HCT116 (cell line): Measurements from ENCODE around the gene PRSS36. TPM values are rescaled to one million over a fixed set of nuclear protein-coding genes. Genes with fewer than 3 reads are reported as not detected.
"Not testable (repeated sequence)": the region's sequence is repeated elsewhere in the genome, so short reads cannot be mapped to it uniquely, and the experiment has no call there.

Experiments
- ATAC-seq: fragments of 200-7000 bp; cut with Tn5 transposase; 2 replicates; pipeline ENCODE4 v1.9.1; 2020; ENCODE audit warnings: mild to moderate bottlenecking, moderate library complexity
- BruUV-seq: library from RNA; stranded (reverse); fragments of 400-500 nt; replicated peaks from 2 replicates; lab custom pipeline; 2021; lab: Mats Ljungman, UMichigan
- CTCF ChIA-PET: fragments of 300-600 bp; sonication (Branson Sonifier 250); formaldehyde crosslinking; loops from one replicate; lab custom pipeline; 2021; ENCODE audit warnings: antibody characterized with exemption; lab: Charles Lee
- POLR2A ChIA-PET: fragments of 300-600, 350-600 bp; sonication (Branson Sonifier 250); formaldehyde crosslinking; loops from one replicate; lab custom pipeline; 2021; ENCODE audit warnings: antibody characterized with exemption; lab: Charles Lee
- RAD21 ChIA-PET, 2 experiments: fragments of 300-600 bp; sonication (Branson Sonifier 250); formaldehyde crosslinking; loops; one replicate each; lab custom pipeline; 2023; ENCODE audit warnings: low total read pairs in 2 of 2; ENCODE audit not compliant: uncharacterized antibody in 2 of 2, unreplicated experiment in 2 of 2, low non-redundant PET in 1 of 2; lab: Charles Lee
- DNase-seq: peaks from one replicate; pipeline ENCODE4 v3.0.0-alpha.2; 2010; ENCODE audit warnings: low read depth, low spot score
- H2AFZ ChIP-seq: fragments of 200-600 bp; shearing (Covaris generic), sonication (generic); 2 replicates; pipeline ENCODE4 v1.6.1; 2017; ENCODE audit warnings: low read depth, mixed run types, mixed read lengths, antibody characterized with exemption, low read length; ENCODE audit not compliant: poor library complexity, severe bottlenecking
- H3K27ac ChIP-seq: 2 replicates; pipeline ENCODE4 v1.5.1; 2012; ENCODE audit warnings: low read depth, low read length
- H3K27me3 ChIP-seq: fragments of 200-600 bp; sonication (generic); 2 replicates; pipeline ENCODE4 v1.6.1; 2016; ENCODE audit warnings: mixed run types, low read length, mixed read lengths; ENCODE audit not compliant: insufficient read depth
- H3K36me3 ChIP-seq, 2 experiments: fragments of 200-500 bp in 1 of 2; fragments of 200-600 bp in 1 of 2; sonication (Bioruptor generic) in 1 of 2; sonication (generic) in 1 of 2; 2 replicates each; pipeline versions ENCODE4 v1.5.1 to v1.6.1; 2014 to 2016; ENCODE audit warnings: low read length in 2 of 2, inconsistent platforms in 1 of 2, mixed read lengths in 1 of 2, mixed run types in 1 of 2; ENCODE audit not compliant: insufficient read depth in 2 of 2, control insufficient read depth in 1 of 2
- H3K4me1 ChIP-seq, 2 experiments: fragments of 200-600 bp in 1 of 2; sonication (generic) in 1 of 2; 2 replicates each; pipeline versions ENCODE4 v1.5.1 to v1.6.1; 2012 to 2017; ENCODE audit warnings: low read length in 2 of 2, inconsistent platforms in 1 of 2, mild to moderate bottlenecking in 1 of 2, mixed read lengths in 1 of 2, mixed run types in 1 of 2, moderate library complexity in 1 of 2; ENCODE audit not compliant: insufficient read depth in 2 of 2, control insufficient read depth in 1 of 2
- H3K4me2 ChIP-seq: fragments of 200-600 bp; sonication (generic); 2 replicates; pipeline ENCODE4 v1.6.1; 2017; ENCODE audit warnings: mixed run types, low read length, mixed read lengths
- H3K4me3 ChIP-seq, 2 experiments: fragments of 200-600 bp in 1 of 2; sonication (generic) in 1 of 2; replicated peaks in 1 of 2; 2 replicates each; pipeline ENCODE4 v1.5.1; 2011 to 2016; ENCODE audit warnings: low read length in 2 of 2, control low read depth in 1 of 2, low read depth in 1 of 2, mild to moderate bottlenecking in 1 of 2, mixed read lengths in 1 of 2, mixed run types in 1 of 2
- H3K79me2 ChIP-seq: fragments of 200-600 bp; sonication (generic); 2 replicates; pipeline ENCODE4 v1.6.1; 2017; ENCODE audit warnings: mild to moderate bottlenecking, mixed run types, low read length, moderate library complexity, mixed read lengths; ENCODE audit not compliant: insufficient read depth
- H3K9ac ChIP-seq: fragments of 200-600 bp; sonication (generic); 2 replicates; pipeline ENCODE4 v1.6.1; 2016; ENCODE audit warnings: low read length, mixed read lengths
- H3K9me2 ChIP-seq: fragments of 200-600 bp; sonication (generic), shearing (Covaris generic); 2 replicates; pipeline ENCODE4 v1.6.1; 2017; ENCODE audit warnings: mixed run types, mild to moderate bottlenecking, moderate library complexity; ENCODE audit not compliant: insufficient read depth
- H3K9me3 ChIP-seq, 2 experiments: fragments of 200-500 bp in 1 of 2; fragments of 200-600 bp in 1 of 2; sonication (Bioruptor generic) in 1 of 2; sonication (generic) in 1 of 2; 2 replicates each; pipeline ENCODE4 v1.6.1; 2014 to 2017; ENCODE audit warnings: low read length in 2 of 2, mixed read lengths in 2 of 2, inconsistent platforms in 1 of 2, low read depth in 1 of 2, mild to moderate bottlenecking in 1 of 2, mixed run types in 1 of 2, moderate library complexity in 1 of 2; ENCODE audit not compliant: control insufficient read depth in 1 of 2, insufficient read depth in 1 of 2
- H4K20me1 ChIP-seq: fragments of 200-600 bp; sonication (generic), shearing (Covaris generic); 2 replicates; pipeline ENCODE4 v1.6.1; 2017; ENCODE audit warnings: mixed run types, mild to moderate bottlenecking, moderate library complexity; ENCODE audit not compliant: insufficient read depth
- CEBPB ChIP-seq: IDR thresholded peaks from 2 replicates; pipeline ENCODE4 v1.6.1; 2012; ENCODE audit warnings: low read depth
- ELF1 ChIP-seq: IDR thresholded peaks from 2 replicates; pipeline ENCODE4 v1.6.1; 2012; ENCODE audit warnings: low read depth, borderline replicate concordance
- EZH2 ChIP-seq: fragments of 200-600 bp; sonication (generic); IDR thresholded peaks from 2 replicates; pipeline ENCODE4 v1.6.1; 2017; ENCODE audit warnings: antibody characterized with exemption, mixed run types
- FOSL1 ChIP-seq: IDR thresholded peaks from 2 replicates; pipeline ENCODE4 v1.6.1; 2012; ENCODE audit warnings: low read depth
- JUND ChIP-seq: IDR thresholded peaks from 2 replicates; pipeline ENCODE4 v1.6.1; 2012
- MAX ChIP-seq: IDR thresholded peaks from 2 replicates; pipeline ENCODE4 v1.6.1; 2012
- POLR2A ChIP-seq: IDR thresholded peaks from 2 replicates; pipeline ENCODE4 v1.7.0; 2011; ENCODE audit warnings: borderline replicate concordance; ENCODE audit not compliant: insufficient read depth, insufficient read length; ENCODE audit errors: extremely low read depth
- SIN3A ChIP-seq: IDR thresholded peaks from 2 replicates; pipeline ENCODE4 v1.6.1; 2012; ENCODE audit warnings: low read depth
- SP1 ChIP-seq: IDR thresholded peaks from 2 replicates; pipeline ENCODE4 v1.6.1; 2012; ENCODE audit warnings: low read depth
- SRF ChIP-seq: IDR thresholded peaks from 2 replicates; pipeline ENCODE4 v1.6.1; 2012; ENCODE audit warnings: low read depth
- ZFX ChIP-seq: fragments of 450-650 bp; IDR thresholded peaks from 2 replicates; pipeline ENCODE4 v1.6.1; 2017
- intact Hi-C: fragments of 100-400 bp; cut with micrococcal nuclease; formaldehyde crosslinking; loops from 2 replicates; pipeline ENCODE4 v1.10.0; 2022
- total RNA-seq: library from RNA; stranded (reverse); gene quantifications from one replicate; pipeline ENCODE4 v1.2.1, GENCODE V29; 2021; ENCODE audit not compliant: unreplicated experiment
- TF ChIP-seq, protein P1 (sequence below), 3 experiments: fragments of 200-600 bp in 1 of 3; sonication (generic) in 1 of 3; IDR thresholded peaks in 2 of 3; conservative IDR thresholded peaks in 1 of 3; 2 replicates each; pipeline ENCODE4 v1.5.1; 2012 to 2017; ENCODE audit warnings: low read depth in 2 of 3, low read length in 2 of 3, antibody characterized with exemption in 1 of 3, borderline replicate concordance in 1 of 3, control low read depth in 1 of 3, mild to moderate bottlenecking in 1 of 3, mixed read lengths in 1 of 3, mixed run types in 1 of 3, moderate library complexity in 1 of 3; ENCODE audit not compliant: insufficient read depth in 1 of 3
- TF ChIP-seq, protein P2 (sequence below): IDR thresholded peaks from 2 replicates; pipeline ENCODE4 v1.6.1; 2012; ENCODE audit warnings: low read depth
- TF ChIP-seq, protein P3 (sequence below): IDR thresholded peaks from 2 replicates; pipeline ENCODE4 v1.6.1; 2012

Gene PRSS36
- total RNA-seq, 1 experiment from 2014 or later = not detected

- Histone ChIP-seq H3K4me2 (no peak overlapping the region), H3K27me3 (no peaks in the 10 kb centered on the region), H3K4me1 (peaks cover 10 to 22% of the 10 kb centered on the region in 2 experiments), H3K36me3 (peaks cover under 1 to 9% of the 10 kb centered on the region in 2 experiments; a peak in 3 of 4 replicates), H3K4me3 (no peak overlapping the region), H3K79me2 (peaks cover 22% of the 10 kb centered on the region), H3K9me2 (no peaks in the 10 kb centered on the region), H2AFZ (no peak overlapping the region), H4K20me1 (peaks cover 13% of the 10 kb centered on the region; the same call in 1 of the 2 replicates), H3K9me3 (no peaks in the 10 kb centered on the region), H3K9ac (no peak overlapping the region), H3K27ac (no peak overlapping the region)
- RAD21 ChIA-PET = no interaction called here
- POLR2A ChIA-PET = no interaction called here
- CTCF ChIA-PET = no interaction called here
- DNase-seq (no peak), ATAC-seq (no peak)
- intact Hi-C loops = no loop called here
- BruUV-seq = no TSS peak
- TF ChIP-seq ZFX (no peak), SRF (no peak), JUND (no peak), POLR2A (no peak), CEBPB (no peak), SP1 (no peak), FOSL1 (no peak), EZH2 (no peak), ELF1 (no peak), MAX (no peak), SIN3A (no peak)
- TF ChIP-seq, protein P1, sequence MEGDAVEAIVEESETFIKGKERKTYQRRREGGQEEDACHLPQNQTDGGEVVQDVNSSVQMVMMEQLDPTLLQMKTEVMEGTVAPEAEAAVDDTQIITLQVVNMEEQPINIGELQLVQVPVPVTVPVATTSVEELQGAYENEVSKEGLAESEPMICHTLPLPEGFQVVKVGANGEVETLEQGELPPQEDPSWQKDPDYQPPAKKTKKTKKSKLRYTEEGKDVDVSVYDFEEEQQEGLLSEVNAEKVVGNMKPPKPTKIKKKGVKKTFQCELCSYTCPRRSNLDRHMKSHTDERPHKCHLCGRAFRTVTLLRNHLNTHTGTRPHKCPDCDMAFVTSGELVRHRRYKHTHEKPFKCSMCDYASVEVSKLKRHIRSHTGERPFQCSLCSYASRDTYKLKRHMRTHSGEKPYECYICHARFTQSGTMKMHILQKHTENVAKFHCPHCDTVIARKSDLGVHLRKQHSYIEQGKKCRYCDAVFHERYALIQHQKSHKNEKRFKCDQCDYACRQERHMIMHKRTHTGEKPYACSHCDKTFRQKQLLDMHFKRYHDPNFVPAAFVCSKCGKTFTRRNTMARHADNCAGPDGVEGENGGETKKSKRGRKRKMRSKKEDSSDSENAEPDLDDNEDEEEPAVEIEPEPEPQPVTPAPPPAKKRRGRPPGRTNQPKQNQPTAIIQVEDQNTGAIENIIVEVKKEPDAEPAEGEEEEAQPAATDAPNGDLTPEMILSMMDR (IDR thresholded peaks at IDR 0.05 in 2 of 3, conservative IDR thresholded peaks at IDR 0.05 in 1 of 3; ENCODE audit: borderline replicate concordance in 1 of 3, insufficient read depth in 1 of 3, low read depth in 2 of 3, low read length in 2 of 3) = no peak
- TF ChIP-seq, protein P2, sequence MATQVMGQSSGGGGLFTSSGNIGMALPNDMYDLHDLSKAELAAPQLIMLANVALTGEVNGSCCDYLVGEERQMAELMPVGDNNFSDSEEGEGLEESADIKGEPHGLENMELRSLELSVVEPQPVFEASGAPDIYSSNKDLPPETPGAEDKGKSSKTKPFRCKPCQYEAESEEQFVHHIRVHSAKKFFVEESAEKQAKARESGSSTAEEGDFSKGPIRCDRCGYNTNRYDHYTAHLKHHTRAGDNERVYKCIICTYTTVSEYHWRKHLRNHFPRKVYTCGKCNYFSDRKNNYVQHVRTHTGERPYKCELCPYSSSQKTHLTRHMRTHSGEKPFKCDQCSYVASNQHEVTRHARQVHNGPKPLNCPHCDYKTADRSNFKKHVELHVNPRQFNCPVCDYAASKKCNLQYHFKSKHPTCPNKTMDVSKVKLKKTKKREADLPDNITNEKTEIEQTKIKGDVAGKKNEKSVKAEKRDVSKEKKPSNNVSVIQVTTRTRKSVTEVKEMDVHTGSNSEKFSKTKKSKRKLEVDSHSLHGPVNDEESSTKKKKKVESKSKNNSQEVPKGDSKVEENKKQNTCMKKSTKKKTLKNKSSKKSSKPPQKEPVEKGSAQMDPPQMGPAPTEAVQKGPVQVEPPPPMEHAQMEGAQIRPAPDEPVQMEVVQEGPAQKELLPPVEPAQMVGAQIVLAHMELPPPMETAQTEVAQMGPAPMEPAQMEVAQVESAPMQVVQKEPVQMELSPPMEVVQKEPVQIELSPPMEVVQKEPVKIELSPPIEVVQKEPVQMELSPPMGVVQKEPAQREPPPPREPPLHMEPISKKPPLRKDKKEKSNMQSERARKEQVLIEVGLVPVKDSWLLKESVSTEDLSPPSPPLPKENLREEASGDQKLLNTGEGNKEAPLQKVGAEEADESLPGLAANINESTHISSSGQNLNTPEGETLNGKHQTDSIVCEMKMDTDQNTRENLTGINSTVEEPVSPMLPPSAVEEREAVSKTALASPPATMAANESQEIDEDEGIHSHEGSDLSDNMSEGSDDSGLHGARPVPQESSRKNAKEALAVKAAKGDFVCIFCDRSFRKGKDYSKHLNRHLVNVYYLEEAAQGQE = no peak
- TF ChIP-seq, protein P3, sequence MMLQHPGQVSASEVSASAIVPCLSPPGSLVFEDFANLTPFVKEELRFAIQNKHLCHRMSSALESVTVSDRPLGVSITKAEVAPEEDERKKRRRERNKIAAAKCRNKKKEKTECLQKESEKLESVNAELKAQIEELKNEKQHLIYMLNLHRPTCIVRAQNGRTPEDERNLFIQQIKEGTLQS = no peak
Observed at GRCh38 chr16:31177136-31177535, 27.3 kb upstream of the PRSS36 start.

DNA sequence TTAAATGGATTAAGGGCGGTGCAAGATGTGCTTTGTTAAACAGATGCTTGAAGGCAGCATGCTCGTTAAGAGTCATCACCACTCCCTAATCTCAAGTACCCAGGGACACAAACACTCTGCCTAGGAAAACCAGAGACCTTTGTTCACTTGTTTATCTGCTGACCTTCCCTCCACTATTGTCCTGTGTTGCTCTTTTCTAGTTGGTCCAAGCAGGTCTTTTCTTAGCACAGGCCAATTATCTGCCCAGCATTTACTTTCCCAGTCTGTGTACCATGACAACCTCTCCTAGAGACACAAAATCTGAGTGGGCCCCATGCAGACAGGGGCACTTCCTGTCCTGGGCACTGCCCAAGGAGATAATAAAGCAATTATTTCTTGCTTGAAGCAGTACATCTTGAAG is 20.2 kb upstream of the PRSS36 start:
- ATAC-seq = not testable (repeated sequence)

More for the DNA sequence above, 20.2 kb upstream of the PRSS36 start:
- H4K20me1 ChIP-seq, H3K4me3 ChIP-seq, H3K4me2 ChIP-seq, H3K79me2 ChIP-seq, BruUV-seq, H2AFZ ChIP-seq, POLR2A ChIA-PET, RAD21 ChIA-PET, intact Hi-C loops, H3K9me3 ChIP-seq, H3K9me2 ChIP-seq, H3K9ac ChIP-seq, CTCF ChIA-PET, DNase-seq, H3K27ac ChIP-seq, H3K27me3 ChIP-seq, H3K36me3 ChIP-seq, H3K4me1 ChIP-seq: not testable (repeated sequence)
